PFSK-1 (cell line): Measurements from ENCODE around the gene TMOD4.

ENCODE experiments used
- FOXP2 ChIP-seq: optimal IDR thresholded peaks from 2 replicates; pipeline ENCODE3; 2011; ENCODE audit warnings: borderline replicate concordance, control low read depth, inconsistent platforms; ENCODE audit not compliant: insufficient read depth; ENCODE audit errors: extremely low read length, extremely low read depth
- POLR2AphosphoS5 ChIP-seq: IDR thresholded peaks from 2 replicates; pipeline ENCODE4 v1.6.1; 2012; ENCODE audit warnings: low read depth, mild to moderate bottlenecking, control low read depth, low read length, moderate library complexity
- TAF1 ChIP-seq: IDR thresholded peaks from 2 replicates; pipeline ENCODE4 v1.6.1; 2012; ENCODE audit warnings: low read length, control low read depth, borderline replicate concordance; ENCODE audit not compliant: insufficient read depth
- TF ChIP-seq, protein P1 (sequence below), 2 experiments: IDR thresholded peaks; 2 replicates each; pipeline versions ENCODE4 v1.6.1 to v1.8.0; 2011 to 2012; ENCODE audit warnings: low read depth in 2 of 2, low read length in 2 of 2, control low read depth in 1 of 2, inconsistent platforms in 1 of 2, mild to moderate bottlenecking in 1 of 2, moderate library complexity in 1 of 2; ENCODE audit not compliant: insufficient read depth in 1 of 2

DNA sequence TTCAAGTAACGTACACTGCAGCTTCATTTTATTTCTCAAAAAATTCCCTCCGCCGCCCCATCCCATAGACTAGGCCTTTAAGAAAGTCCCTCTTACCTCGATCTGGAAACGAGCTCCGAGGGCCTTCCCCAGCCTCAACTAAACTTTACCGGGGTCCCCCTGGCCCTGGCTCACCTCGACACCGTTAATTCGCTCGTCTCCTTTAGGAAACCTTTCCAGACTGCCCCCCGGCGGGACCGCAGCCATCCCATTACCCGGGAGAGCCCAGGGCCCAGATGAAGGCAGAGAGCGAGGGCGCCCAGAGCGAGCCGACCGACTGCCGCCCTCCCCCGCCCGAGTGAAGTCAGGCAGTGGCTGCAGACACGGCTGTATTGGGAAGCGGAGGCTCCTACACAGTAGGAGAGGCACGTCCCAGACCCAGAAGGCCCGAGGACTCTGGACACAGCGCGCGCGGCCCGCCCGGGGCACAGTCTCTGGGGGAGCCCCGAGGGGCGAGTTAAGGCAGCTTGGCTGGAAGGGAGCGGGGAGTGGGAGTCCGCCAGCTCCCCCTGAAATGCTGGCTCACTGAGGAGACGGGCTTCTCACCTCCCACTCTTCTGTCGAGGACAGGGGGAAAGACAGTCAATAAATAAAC lies 44.0 kb downstream of the TMOD4 start:
- no peak for TF ChIP-seq TAF1
- TF ChIP-seq, protein P1, sequence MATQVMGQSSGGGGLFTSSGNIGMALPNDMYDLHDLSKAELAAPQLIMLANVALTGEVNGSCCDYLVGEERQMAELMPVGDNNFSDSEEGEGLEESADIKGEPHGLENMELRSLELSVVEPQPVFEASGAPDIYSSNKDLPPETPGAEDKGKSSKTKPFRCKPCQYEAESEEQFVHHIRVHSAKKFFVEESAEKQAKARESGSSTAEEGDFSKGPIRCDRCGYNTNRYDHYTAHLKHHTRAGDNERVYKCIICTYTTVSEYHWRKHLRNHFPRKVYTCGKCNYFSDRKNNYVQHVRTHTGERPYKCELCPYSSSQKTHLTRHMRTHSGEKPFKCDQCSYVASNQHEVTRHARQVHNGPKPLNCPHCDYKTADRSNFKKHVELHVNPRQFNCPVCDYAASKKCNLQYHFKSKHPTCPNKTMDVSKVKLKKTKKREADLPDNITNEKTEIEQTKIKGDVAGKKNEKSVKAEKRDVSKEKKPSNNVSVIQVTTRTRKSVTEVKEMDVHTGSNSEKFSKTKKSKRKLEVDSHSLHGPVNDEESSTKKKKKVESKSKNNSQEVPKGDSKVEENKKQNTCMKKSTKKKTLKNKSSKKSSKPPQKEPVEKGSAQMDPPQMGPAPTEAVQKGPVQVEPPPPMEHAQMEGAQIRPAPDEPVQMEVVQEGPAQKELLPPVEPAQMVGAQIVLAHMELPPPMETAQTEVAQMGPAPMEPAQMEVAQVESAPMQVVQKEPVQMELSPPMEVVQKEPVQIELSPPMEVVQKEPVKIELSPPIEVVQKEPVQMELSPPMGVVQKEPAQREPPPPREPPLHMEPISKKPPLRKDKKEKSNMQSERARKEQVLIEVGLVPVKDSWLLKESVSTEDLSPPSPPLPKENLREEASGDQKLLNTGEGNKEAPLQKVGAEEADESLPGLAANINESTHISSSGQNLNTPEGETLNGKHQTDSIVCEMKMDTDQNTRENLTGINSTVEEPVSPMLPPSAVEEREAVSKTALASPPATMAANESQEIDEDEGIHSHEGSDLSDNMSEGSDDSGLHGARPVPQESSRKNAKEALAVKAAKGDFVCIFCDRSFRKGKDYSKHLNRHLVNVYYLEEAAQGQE (IDR thresholded peaks at IDR 0.05; ENCODE audit: insufficient read depth in 1 of 2, low read depth in 2 of 2, low read length in 2 of 2): no peak
- TF ChIP-seq POLR2AphosphoS5: no peak
- TF ChIP-seq FOXP2: no peak
